Measurements from ENCODE around the gene ZACN.
A peak's percentile ranks its signal among the peaks of the same experiment; 100 is the strongest.
"Not testable (repeated sequence)": the region's sequence is repeated elsewhere in the genome, so short reads cannot be mapped to it uniquely, and the experiment has no call there.

Gene ZACN

DNA sequence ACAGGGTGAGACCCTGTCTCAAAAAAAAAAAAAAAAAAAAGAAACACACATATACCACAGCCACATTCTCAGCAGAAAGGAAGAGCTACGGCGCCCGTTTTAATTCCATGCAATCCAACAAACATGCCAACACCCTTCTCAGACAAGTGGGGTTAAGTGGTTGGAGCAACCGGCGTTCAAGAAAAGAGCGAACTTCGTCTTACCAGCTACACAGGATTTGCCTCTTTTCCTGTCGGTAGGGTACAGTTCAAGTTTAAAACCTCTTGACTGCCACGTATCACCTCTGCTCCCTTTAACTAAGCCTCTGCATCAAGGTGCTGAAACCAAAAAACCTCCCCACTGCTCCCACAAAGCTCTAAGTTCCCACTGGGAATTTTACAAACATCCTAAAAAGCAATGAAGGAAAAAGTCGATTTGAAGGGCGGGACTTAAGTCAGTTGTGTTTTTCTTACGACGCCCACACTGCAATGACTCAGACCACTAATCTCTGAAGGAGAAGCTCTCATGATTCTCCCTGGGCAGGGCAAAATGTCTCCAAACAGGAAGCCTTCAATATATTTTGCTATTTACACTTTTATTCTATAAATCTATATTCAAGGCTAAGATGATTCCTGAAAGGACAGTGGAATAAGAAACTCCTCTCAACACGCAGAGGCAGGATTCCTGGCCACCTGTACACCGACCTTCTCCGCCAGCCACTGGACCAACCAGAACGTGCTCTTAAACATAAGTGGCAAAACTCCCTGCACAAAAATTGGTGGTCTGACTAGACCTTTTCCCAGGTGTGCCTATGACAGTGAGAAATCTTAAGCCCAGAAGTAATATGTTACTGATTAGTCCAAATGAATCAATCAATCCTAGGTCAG is 25.5 kb upstream of the ZACN start:
- no peak for DNase-seq (ENCODE audit: low read depth in 2 of 2, low spot score in 1 of 2)

DNA sequence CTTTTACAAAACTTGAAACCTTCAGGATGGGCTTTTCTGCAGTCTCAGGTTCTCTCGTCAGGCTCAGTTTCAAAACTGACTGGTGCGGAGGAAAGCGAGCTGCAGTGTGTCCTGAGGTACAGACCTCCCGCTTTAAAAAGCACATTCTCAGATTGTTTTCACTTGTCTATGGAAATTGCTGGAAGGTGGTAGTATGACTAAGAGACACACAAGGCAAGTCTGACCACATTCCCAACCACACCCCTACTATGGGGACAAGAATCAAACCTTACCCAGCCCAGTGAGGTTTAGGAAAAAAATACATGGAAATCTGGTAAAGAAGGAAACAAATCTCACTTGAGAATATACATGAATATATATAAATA is 24.9 kb upstream of the ZACN start:
- no peak for DNase-seq (ENCODE audit: low read depth in 2 of 2, low spot score in 1 of 2)

DNA sequence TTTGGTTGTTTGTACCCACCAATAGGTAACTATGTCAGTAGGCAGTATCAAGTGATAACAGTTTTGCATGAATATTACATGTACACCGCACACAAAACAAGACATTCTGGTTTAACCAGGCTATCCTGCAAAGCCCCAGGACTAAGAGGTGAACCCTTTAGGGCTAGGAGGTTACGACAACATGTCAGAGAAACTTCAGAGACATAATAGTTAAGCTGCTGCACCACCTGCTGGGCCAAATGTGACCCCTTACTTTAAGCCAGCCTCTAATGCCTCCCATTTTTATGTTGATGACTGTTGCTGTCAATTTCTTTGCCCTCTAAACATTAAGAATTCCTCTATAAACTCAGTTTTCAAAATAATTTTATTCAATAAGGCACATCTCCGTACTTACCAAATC is 22.1 kb upstream of the ZACN start:
- DNase-seq (ENCODE audit: low read depth in 2 of 2, low spot score in 1 of 2): no peak

DNA sequence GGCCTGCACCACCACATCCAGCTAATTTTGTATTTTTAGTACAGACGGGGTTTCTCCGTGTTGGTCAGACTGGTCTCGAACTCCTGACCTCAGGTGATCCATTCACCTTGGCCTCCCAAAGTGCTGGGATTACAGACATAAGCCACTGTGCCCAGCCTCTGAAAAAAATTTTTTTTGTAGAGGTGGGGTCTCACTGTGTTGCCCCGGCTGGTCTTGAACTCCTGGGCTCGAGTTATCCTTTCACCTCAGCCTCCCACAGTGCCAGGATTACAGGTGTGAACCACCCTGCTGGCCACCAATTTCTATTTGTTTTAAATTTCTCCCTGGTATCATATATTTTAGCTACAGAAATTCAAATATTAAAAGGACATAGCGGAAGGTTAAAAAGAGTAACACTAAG is 20.7 kb upstream of the ZACN start:
- DNase-seq (ENCODE audit: low read depth in 2 of 2, low spot score in 1 of 2): not testable (repeated sequence)

DNA sequence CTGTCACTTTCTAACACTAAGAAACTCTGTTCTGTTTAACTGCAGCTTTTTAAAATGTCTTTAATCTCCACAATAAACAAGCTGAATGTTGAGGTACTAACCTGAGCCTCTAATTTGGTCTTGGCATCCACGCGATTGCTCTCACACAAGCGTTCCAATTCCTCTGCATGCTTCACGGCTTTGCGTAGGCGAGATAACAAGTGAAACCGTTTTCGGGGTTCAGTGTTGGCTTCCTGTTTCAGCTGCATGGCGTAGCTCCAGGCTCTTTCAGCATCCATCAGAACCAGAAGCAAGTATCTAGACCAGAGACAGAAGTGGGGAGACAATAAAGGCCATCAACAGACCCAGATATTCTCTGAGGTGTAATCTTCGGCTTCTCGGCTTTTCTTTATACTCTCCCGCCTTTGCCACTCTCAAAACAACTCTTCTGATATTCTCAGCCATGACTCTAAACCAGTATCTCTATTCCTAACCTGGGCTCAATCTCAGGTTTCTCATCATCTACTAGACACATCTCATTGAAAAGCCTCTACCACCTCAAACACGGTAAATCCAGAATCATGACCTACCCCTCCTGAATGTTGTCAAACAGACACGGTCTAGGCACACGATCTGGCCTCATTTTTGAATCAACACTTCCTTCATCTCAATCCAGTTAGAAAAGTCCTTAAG is 15.0 kb upstream of the ZACN start:
- no peak for DNase-seq (ENCODE audit: low read depth in 2 of 2, low spot score in 1 of 2)

DNA sequence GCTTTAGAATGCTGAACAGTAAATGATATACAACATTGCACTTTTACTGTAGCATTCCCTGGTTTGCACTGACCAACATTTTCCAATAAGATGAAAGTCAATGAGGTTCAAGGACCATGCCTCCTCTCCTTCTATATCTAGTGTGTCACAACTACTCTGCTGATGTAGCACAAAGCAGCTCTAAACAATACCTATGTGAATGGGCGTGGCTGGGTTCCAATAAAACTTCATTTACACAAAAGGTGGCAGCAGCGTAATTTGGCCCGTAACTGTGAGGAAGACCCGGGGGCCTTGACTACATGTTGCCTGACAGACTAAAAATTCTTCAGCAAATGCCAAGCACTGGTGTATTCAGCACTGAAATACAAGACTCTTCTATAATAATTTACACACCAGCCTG is 13.2 kb upstream of the ZACN start:
- DNase-seq (ENCODE audit: low read depth in 2 of 2, low spot score in 1 of 2): no peak

DNA sequence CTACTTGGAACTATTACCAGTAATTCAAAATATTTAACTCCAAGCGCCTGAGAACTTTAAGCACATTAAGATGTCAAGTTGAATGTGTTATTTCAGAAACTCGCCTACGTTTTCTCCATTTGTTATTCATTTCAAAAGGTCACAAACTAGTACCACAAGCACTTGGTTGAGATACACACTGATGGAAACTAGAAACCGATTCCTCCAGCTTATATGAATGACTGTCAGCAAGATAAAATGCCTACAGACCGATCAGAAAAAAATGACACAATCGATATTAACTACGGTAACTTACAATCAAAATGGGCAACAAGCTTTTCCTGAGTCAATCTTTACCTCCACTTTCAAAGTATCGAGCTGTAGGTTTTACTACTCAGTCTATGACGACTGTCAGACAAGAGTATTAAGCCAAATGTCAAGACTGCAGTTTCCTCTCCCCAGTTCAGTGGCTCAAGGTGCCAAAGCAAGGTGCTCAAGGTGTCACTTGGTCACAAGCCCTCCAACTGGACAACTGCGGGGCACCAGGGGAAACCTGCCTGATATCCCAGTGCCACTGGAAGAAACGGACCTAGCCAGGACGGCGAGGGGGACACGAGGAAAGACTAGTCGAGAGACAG is 7.3 kb upstream of the ZACN start:
- no peak for DNase-seq (ENCODE audit: low read depth in 2 of 2, low spot score in 1 of 2)

DNA sequence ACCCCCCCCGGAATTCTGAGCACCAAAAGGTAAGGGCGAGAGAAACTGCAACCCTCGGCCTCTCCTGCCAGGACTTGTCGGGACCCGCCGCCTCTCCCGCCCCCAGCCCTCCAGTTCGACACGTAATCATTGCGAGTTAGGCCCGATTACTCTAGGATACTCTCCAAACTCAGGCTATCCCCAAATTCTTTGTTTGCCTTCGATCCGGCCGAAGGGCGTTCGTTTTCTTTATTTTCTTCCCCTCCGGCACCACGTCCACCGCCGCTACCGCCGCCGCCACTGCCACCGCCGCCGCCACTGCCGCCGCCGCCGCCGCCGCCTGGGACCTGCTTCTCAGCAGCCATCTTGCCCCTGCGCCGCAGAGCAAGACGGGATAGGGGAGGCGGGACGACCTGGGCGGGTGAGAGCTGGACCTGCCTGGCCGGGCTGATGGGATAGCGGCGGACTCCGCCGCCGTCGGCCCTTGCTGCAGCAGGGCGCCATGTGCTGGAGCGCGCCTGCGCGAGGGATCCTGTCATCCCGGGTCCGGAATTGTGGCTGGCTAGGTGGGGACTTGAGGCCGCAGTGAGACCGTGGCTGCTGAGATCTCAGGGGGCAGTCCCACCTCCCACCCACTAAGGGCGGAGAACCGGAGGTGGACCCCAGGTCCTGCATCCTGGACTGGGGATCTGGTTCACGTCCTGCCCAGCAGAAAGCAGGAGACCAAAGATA is 6.7 kb upstream of the ZACN start, which contains the start of gene SRP68:
TSS of gene SRP68 (minus strand) at position 370 of the 711 bp plus-strand sequence. CDS start at position 344, 26 bp downstream.
- peak; percentile 62 to 75 for DNase-seq (ENCODE audit: low read depth in 2 of 2, low spot score in 1 of 2)

DNA sequence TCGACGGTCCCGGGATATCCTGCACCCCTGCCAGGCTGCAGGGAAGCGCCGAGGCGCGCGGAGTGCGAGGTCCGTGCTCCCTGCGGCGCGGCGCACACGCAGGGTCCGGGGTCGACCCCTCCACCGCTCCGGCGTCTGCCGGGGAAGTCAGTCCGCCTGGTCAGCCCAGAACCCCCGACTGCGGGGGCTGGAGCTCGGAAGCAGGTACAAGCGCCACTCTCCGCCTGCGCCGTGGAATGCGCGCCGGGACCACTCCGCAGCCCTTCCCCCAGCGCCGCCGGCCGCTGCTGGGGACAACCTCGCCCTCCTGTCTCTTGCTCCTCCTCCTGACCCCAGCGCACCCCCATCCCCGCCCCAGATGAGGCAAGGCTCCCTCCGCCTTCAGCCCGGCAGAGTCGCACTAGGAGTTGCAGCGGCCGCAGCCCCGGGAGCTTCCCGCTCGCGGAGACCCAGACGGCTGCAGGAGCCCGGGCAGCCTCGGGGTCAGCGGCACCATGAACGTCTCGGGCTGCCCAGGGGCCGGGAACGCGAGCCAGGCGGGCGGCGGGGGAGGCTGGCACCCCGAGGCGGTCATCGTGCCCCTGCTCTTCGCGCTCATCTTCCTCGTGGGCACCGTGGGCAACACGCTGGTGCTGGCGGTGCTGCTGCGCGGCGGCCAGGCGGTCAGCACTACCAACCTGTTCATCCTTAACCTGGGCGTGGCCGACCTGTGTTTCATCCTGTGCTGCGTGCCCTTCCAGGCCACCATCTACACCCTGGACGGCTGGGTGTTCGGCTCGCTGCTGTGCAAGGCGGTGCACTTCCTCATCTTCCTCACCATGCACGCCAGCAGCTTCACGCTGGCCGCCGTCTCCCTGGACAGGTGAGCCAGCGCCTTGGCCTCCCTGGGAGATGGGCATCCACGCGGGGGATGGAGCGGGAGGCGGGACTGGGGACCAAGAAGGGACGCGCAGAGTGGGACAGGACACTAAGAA is 4.3 kb upstream of the ZACN start, which contains the start of gene GALR2:
TSS of gene GALR2 (plus strand) at position 392 of the 974 bp plus-strand sequence. CDS start at position 495, 103 bp downstream.
- DNase-seq (ENCODE audit: low read depth in 2 of 2, low spot score in 1 of 2): no peak

DNA sequence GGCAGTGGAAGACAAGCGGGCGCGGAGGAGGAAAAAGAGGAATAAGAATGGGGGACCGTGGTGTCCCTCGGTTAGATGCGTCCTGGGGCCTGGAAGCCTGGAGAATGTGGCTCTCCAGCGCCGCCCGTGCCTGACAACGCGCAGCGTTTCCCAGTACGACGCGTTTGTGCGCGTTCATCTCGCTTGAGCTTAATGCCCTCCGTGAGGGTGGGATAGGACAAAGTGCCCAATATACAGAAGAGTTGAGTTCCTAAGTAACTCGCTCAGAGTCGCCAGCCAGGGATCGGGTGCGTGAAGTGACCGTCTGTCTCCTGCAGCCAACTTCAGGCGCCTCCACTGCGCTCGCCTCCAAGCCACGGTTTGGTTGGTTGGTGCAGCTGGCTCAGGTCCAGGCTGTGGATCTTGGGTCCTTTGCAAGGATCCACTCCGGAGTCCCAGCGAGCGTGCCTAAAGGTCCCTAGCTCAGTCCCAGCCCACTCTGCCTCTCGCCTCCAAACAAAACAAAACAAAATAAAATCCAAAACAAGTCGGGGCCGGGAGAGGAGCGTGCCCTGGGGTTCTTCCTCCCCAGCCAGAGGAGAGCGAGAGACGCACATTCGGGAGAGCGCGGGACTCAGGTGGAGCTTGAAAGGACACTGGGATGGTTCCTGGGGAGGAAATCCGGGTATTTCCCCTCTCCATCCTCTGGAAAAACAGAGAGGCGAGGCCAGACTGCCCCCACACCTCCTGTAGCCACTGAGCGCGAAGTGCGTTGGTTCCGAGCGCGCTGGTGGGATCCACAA is 3.4 kb upstream of the ZACN start:
- no peak for DNase-seq (ENCODE audit: low read depth in 2 of 2, low spot score in 1 of 2)

DNA sequence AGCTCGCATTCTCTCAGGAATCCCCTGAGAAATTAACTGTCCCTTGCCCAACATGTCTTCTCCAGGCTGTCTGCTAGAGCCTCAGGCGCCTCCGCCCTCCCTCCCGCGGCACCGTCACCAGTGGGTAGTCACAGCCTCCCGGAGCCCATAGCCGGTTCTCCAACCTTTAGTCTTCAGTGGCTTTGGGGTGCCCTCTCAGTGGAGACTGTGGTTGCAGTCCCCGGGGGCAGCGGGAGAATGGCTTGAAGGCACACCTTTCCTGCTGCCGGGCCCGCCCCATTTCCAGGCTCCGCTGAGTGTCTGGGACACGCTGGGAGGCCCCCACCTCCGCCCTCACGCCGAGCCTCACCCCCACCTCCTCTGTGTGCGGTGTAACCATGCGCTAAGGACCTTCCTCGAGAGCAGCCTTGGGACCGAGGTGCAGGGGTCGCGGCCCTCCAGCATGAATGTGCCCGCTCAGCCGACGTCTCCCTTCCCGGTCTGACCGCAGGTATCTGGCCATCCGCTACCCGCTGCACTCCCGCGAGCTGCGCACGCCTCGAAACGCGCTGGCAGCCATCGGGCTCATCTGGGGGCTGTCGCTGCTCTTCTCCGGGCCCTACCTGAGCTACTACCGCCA is 2.7 kb upstream of the ZACN start:
- DNase-seq (ENCODE audit: low read depth in 2 of 2, low spot score in 1 of 2): no peak

DNA sequence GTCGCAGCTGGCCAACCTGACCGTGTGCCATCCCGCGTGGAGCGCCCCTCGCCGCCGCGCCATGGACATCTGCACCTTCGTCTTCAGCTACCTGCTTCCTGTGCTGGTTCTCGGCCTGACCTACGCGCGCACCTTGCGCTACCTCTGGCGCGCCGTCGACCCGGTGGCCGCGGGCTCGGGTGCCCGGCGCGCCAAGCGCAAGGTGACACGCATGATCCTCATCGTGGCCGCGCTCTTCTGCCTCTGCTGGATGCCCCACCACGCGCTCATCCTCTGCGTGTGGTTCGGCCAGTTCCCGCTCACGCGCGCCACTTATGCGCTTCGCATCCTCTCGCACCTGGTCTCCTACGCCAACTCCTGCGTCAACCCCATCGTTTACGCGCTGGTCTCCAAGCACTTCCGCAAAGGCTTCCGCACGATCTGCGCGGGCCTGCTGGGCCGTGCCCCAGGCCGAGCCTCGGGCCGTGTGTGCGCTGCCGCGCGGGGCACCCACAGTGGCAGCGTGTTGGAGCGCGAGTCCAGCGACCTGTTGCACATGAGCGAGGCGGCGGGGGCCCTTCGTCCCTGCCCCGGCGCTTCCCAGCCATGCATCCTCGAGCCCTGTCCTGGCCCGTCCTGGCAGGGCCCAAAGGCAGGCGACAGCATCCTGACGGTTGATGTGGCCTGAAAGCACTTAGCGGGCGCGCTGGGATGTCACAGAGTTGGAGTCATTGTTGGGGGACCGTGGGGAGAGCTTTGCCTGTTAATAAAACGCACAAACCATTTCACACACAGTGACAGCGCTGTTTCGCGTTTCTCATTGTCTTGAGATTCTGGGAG is 2.0 kb upstream of the ZACN start:
- no peak for DNase-seq (ENCODE audit: low read depth in 2 of 2, low spot score in 1 of 2)

DNA sequence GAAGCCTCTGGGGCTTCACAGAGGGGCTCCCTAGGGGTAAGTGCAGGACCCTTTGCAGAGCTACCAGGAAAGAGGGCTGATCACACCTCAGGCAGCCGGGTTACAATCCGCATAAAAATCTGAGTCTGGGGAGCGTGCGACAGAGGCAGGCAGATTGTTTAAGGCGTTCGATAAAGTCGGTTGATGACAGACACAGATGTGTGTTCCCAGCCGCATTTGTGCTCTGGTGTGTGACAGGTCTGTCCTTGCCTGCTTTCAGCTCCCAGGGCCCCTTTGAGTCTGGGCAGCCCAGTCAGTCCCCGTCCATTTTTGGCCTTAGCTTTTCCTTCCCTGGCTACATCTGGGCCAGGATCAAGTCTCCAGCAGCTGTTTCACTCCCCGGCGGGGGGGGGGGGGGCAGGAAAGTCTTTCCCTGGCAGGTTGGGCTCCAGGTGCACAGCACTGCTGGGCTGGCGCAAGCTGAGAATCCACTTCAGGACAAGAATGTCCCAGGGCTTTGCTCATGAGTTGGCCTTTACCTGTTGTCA is 1.3 kb upstream of the ZACN start:
- no peak for DNase-seq (ENCODE audit: low read depth in 2 of 2, low spot score in 1 of 2)

DNA sequence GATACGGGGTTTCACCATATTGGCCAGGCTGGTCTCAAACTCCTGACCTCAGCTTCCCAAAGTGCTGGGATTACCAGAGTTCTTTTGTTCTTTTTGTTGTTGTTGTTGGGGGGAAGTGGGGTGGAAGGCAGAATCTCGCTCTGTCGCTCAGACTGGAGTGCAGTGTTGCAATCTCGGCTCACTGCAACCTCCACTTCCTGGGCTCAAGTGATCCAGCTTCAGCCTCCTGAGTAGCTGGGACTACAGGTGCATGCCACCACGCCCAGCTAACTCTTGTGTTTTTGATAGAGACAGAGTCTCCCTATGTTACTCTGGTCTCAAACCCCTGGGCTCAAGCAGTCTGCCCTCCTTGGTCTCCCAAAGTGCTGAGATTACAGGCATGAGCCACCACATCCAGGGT is 612 bp upstream of the ZACN start:
- not testable (repeated sequence) for DNase-seq (ENCODE audit: low read depth in 2 of 2, low spot score in 1 of 2)

DNA sequence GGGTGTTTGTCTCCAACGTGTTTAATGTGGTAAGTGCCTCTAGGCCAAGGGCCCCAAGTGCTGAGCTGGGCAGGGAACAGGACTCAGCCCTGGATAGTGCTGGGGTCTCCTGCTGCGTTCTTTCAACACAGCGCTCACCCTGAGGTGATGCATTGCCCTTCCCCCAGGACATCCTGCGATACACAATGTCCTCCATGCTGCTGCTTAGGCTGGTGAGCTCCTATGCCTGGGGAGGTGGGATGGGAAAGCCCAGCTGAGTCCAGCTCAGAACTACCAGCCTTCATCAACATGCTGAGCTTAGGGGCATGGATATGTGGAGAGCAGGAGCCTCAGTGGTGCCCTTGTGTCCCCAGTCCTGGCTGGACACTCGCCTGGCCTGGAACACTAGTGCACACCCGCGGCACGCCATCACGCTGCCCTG is 563 bp downstream of the ZACN start:
- DNase-seq (ENCODE audit: low read depth in 2 of 2, low spot score in 1 of 2): no peak

DNA sequence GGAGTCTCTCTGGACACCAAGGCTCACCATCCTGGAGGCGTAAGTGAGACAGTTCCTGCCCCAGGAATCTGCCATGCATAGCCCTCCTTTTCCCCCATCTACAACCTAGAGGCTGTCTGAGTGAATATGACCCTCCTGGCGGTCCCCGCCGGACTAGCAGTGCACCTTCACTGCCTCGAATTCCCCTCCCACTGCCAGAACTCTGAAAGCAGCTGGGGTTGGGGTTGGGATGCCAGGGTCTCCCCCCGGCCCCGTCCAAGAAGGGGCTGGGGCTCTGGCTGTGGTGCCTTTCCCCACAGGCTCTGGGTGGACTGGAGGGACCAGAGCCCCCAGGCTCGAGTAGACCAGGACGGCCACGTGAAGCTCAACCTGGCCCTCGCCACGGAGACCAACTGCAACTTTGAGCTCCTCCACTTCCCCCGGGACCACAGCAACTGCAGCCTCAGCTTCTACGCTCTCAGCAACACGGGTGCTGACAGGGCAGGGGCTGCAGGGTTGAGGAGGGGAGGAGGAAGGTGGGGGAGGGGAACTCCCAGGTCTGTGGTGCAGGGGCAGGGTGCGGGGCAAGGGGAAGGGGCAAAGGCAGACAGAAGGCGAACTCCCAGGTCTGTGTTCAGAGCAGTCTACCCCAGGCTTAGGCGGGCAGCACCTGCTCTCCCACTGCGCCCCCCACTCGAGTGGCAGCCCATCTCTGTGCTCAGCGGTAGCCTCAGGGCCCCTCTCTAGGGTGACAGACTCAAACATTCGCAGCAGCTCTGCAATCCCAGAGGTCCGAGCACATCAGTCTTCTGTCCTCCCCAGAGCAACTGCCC is 1.2 kb downstream of the ZACN start:
- DNase-seq (ENCODE audit: low read depth in 2 of 2, low spot score in 1 of 2): no peak

DNA sequence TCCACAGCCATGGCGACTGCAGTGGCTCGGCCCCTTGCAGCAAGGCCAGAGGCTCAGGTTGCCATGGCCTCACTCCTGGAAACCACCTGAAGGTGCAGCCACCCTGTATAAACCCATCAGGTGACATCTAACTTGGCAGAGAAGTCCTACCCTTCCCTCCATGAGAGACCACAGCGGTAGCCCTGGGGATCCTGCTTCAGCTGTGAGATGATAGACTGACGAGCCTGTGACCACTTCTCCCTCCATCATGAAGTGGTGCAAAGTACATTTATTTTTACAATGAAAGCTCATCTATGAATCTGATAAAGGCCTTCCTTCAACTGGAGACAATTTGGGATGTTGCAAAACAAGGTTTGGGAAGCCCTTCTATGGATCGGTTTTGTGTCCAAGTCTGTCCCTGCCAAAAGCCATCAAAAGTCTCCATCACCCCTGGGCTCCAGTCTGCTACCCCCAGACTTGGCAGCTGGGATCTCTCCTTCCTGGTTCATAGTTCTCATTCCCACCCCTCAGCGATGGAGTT is 1.8 kb downstream of the ZACN start:
- DNase-seq (ENCODE audit: low read depth in 2 of 2, low spot score in 1 of 2): no peak
